Smooth muscle cell of the brain vasculature (primary cell): ENCODE data around the gene MT1A.

Experiments used
- DNase-seq: peaks from one replicate; pipeline ENCODE4 v3.0.0-alpha.2; 2012; ENCODE audit warnings: low read depth, low spot score

MT1A gene

DNA sequence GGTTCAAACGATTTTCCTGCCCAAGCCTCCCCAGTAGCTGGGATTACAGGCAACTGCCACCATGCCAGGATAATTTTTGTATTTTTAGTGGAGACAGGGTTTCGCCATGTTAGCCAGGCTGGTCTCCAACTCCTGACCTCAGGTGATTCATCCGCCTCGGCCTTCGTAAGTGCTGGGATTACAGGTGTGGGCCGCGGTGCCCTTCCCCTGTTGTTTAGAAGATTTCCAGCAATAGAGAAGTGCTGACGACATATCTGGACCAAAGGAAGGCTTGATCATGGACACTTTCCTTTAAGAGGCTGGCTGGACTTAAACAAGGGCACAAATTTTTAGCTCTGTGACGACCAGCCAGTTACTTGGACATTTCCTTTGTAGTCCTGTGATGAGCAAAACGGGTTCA, 7.3 kb upstream of the MT1A start:
- no peak for DNase-seq

- no peak for DNase-seq
Observed at GRCh38 chr16:56631832-56632155, 6.7 kb upstream of the MT1A start.

GRCh38 chr16:56632156-56632847, 6.2 kb upstream of the MT1A start, which contains the start of gene MT1M:
Gene MT1M, plus strand, starts transcription at chr16:56632659. Its CDS starts 73 bp downstream, at chr16:56632732.
- no peak for DNase-seq

DNA sequence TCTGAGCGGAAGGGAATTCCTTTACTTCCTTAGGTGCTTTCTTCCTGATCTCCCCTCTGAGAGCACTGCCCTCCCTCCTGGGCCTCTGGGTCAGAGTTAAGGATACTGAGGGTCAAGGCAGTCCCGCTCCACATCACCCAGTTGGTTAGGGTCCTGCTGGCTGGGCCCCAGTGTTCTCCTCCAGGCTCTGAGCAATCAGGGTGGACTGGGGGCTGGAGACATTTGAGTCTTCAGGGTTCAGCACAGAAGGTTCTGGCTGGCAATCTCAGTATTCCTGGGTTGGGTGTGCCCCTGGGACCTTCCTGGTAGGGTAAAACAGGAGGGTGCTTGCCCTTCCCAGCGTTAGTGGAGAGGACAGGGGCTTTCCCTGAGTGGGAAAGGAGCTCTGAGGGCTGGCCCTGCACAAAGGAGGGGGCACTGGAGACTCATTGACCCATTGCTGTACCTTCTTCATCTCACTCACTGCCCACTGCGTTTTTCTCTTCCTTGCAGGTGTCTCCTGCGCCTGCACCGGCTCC, 5.6 kb upstream of the MT1A start:
- no peak for DNase-seq

GRCh38 chr16:56633535-56633934, 4.9 kb upstream of the MT1A start:
- no peak for DNase-seq

- DNase-seq = no peak
Observed at GRCh38 chr16:56634715-56635440, 3.6 kb upstream of the MT1A start.

- no peak for DNase-seq
Observed at GRCh38 chr16:56635441-56635967, 3.0 kb upstream of the MT1A start.

DNA sequence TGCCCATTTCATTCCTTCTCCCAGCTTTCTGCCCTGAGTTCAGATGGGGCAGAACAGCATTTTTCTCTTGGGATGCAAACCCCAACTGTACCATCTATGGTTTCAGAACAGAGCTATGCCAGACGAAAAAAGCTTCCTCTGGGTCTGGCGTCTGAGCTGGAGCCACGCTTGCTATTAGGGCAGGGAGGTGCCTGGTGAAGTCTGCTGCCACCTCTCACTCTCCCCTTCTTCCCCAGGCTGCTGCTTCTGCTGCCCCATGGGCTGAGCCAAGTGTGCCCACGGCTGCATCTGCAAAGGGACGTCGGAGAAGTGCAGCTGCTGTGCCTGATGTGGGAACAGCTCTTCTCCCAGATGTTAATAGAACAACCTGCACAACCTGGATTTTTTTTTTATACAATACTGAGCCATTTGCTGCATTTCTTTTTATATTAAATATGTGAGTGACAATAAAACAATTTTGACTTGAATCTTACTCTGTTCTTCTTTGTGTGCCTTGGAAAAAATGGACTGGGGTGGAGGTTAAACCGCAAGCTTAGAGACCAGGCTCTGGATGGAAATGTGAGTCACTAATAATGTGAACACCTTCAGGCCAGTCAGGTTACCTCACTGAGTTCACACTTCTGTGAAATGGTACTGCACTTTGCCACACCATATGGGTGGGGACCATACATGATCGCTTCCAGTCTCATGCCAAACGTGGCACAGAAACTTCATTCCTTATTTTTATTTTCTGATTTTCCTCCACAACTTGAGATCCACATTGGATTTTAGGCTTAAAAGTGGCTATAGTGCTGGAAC, 1.7 kb upstream of the MT1A start:
- DNase-seq = no peak

- no peak for DNase-seq
Observed at GRCh38 chr16:56639045-56639444, 579 bp downstream of the MT1A start.

GRCh38 chr16:56640076-56640475, 1.6 kb downstream of the MT1A start:
- DNase-seq = no peak

- DNase-seq = no peak
Observed at GRCh38 chr16:56641166-56641565, 2.7 kb downstream of the MT1A start.

GRCh38 chr16:56643080-56643778, 4.8 kb downstream of the MT1A start:
- no peak for DNase-seq

DNA sequence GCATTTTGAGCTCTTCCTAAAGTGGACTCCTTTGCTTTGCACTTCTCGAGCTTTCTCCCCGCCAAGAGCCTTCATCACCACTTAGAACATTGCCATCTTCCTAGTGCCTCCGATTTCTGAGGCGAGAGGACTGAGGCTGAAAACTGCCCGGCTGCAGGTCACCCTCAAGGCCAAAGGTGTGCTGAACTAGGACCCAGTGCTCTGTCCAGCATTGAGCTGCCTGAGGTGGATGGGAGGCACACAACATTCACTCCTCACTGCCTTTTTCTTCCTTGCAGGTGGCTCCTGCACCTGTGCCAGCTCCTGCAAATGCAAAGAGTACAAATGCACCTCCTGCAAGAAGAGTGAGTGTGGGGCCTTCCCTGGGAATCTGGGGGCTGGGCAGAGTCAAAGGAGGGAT, 5.4 kb downstream of the MT1A start:
- DNase-seq = no peak

- no peak for DNase-seq
Observed at GRCh38 chr16:56645311-56645710, 6.8 kb downstream of the MT1A start.

- DNase-seq = no peak
Observed at GRCh38 chr16:56645838-56646237, 7.4 kb downstream of the MT1A start.

DNA sequence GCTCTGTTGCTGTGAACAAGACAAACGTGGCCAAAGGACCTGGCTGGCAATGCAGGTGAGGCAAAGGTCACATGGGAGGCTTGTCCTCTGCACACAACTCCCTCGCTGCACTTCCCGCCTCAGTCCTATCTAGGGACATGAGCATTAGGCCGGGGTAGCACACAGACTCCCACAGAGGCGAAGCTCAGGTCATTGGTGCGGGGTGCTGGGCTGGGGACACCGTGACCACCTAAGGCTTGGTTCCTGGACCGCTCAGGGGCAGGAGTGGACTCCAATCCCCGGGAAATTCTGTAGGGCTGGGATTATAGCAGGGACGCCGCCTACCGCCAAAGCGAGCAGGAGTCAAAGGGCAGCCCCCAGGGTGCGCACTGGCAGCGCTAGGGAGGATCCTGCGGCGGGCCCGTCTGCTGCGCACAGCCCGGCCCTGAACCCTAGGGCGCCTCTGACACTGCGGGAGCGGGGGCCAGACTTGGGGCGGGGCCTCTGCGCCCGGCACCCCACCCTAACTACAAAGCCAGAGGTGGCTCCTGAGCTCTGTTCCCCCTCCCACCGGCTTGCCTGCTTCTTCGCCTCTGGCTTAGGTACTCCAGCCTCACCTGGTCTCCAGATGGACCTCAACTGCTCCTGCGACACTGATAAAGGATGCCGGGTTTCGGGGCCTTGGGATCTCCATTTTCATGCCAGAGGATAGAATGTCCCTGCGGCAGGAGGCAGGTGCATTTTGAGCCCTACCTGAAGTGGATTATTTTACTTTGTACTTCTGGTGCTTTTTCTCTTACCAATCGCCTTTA, 9.4 kb downstream of the MT1A start:
- DNase-seq = no peak

- DNase-seq = no peak
Observed at GRCh38 chr16:56649271-56649670, 10.8 kb downstream of the MT1A start.

DNA sequence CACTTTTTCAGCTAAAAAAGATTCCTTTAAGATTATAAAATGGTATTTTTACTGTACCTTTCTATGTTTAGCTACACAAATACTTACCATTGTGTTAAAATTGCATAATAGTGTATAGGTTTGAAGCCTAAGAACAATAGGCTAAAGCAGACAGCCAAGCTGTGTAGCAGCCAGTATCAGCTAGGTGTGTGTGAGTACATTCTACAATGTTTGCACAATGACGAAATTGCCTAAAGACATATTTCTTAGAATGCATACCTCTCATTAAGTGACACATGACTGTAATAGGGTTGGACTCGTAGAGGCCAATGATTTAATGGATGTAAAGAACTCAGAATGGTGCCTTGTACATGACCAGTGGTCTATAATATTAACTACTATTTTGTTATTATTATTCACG, 11.4 kb downstream of the MT1A start:
- DNase-seq = no peak

DNA sequence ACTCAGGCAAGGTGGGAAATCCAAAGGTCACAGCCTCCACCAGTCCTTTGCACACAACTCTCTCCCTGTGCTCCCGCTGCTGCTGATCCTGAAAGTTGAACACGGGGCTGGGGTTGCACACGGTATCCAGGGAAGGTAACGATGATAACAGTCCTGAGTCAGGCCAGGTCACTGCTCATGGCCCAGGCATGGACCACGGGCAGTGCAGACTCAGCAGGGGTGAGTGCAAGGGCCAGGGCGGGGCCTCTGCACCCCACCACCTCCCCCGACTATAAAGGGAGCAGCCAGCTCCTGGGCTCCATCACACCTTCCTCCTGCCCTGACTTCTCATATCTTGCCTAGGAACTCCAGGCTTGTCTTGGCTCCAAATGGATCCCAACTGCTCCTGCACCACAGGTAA, 13.1 kb downstream of the MT1A start, which contains the start of gene MT1B:
Gene MT1B (plus strand): TSS at position 301 of the 400 bp plus-strand sequence. CDS start 68 bp downstream, at position 369.
- no peak for DNase-seq

DNA sequence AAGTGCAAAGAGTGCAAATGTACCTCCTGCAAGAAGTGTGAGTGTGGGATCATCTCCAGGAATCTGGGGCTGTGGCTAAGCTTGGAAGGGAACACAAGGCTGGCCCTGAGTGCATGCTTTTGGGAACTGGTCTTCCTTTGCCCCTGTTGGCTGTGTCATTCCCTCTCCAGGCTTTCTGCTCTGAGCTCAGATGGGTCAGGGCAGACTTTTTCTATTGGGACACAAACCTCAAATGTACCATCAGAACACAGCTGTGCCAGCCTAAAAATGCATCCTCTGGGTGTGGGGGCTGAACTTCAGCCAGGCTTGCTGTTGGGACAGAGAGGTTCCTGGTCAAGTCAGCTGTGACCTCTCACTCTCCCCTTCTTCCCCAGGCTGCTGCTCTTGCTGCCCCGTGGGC, 14.1 kb downstream of the MT1A start:
- DNase-seq = no peak

DNA sequence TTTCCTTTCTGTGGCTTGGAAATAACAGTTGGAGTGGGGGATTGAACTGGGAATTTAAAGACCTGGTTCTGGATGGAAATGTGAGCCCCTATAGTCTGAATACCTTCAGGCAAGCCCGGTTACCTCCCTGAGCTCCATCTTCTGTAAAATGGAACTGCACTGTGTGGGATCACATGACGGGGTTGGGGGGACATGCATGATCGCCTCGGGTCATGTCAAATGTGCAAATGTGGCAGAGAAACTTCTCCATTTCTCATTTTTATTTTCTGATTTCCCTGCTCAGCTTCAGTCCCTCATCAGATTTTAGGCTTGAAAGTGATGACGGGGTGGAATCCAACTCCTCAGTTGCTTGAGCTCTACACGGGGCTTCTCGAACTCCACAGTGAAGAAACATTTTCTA, 14.8 kb downstream of the MT1A start:
- DNase-seq = no peak
